GM20000 (cell line): Measurements from ENCODE around the gene CLEC3B.

Experiments
- DNase-seq: peaks from one replicate; pipeline ENCODE4 v3.0.0; 2012; ENCODE audit warnings: low spot score
- TF ChIP-seq, protein P1 (sequence below): IDR thresholded peaks from 2 replicates; pipeline ENCODE4 v1.5.1; 2012; ENCODE audit warnings: mild to moderate bottlenecking, control low read depth; ENCODE audit errors: extremely low read depth, missing control alignments

The CLEC3B gene

GRCh38 chr3:45035441-45036301 is 9.6 kb downstream of the CLEC3B start:
- TF ChIP-seq, protein P1, sequence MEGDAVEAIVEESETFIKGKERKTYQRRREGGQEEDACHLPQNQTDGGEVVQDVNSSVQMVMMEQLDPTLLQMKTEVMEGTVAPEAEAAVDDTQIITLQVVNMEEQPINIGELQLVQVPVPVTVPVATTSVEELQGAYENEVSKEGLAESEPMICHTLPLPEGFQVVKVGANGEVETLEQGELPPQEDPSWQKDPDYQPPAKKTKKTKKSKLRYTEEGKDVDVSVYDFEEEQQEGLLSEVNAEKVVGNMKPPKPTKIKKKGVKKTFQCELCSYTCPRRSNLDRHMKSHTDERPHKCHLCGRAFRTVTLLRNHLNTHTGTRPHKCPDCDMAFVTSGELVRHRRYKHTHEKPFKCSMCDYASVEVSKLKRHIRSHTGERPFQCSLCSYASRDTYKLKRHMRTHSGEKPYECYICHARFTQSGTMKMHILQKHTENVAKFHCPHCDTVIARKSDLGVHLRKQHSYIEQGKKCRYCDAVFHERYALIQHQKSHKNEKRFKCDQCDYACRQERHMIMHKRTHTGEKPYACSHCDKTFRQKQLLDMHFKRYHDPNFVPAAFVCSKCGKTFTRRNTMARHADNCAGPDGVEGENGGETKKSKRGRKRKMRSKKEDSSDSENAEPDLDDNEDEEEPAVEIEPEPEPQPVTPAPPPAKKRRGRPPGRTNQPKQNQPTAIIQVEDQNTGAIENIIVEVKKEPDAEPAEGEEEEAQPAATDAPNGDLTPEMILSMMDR, result no peak
- no peak for DNase-seq

GRCh38 chr3:45037720-45038455 is 11.8 kb downstream of the CLEC3B start:
- TF ChIP-seq, protein P1, result peak; percentile 95
- DNase-seq, result peak; percentile 93

- no peak for DNase-seq
- TF ChIP-seq, protein P1, result no peak
Observed at GRCh38 chr3:45041666-45042065, 15.6 kb downstream of the CLEC3B start.

GRCh38 chr3:45042162-45042561 is 16.1 kb downstream of the CLEC3B start:
- TF ChIP-seq, protein P1, result no peak
- no peak for DNase-seq

DNA sequence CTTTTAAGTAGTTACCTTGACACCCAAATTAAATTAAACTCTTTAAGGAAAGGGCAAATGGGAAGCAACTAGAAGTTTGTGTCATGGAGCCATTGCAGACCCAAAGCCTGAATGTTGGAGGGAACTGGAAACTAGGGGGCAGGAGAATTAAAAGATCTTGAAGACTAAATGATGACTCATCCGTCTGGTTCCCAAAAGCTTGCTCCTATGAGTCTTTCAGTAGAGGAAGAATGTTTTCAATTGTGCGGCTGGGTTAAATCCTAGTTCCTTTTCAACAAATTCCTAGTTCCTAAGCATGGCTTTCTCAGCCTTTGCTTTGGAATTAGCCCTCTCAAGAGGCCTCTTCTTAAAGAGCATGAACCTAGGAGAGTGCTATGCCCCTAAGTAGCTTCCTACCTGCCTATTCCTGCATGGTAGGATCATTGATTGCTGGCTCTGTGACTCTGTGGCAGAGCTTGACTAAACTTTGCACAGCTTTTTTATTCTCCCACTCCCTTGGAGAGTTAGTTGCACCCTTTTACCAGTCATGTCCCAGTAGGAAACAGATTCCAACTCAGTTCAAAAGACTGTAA is 17.7 kb downstream of the CLEC3B start:
- no peak for DNase-seq
- TF ChIP-seq, protein P1, result no peak

DNA sequence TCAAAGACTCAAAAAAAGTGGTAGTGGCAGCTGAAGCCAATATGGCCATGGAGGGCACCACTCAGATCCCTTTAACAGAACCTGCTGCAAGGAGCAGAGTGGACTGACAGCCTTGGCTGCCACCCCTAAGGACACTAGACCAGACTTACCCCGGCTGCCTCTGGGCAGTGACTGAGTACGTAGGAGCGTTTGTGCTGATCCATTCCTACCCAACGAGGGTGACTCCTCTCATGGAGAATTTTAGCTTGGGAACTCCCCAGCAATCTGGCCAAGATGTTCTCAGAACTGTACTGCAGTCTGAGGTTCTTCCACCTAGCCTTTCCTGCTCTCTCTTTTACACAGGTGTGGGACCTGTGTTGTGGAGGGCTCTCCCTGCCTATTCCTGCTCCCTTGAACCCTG is 22.1 kb downstream of the CLEC3B start:
- no peak for DNase-seq
- TF ChIP-seq, protein P1, result no peak

GRCh38 chr3:45049807-45050206 is 23.7 kb downstream of the CLEC3B start:
- TF ChIP-seq, protein P1, result no peak
- no peak for DNase-seq
